ENCODE data around the gene OSBP2.

Gene OSBP2

GRCh38 chr22:30892731-30893221 lies 198.1 kb downstream of the OSBP2 start:
- TF ChIP-seq, protein P1, sequence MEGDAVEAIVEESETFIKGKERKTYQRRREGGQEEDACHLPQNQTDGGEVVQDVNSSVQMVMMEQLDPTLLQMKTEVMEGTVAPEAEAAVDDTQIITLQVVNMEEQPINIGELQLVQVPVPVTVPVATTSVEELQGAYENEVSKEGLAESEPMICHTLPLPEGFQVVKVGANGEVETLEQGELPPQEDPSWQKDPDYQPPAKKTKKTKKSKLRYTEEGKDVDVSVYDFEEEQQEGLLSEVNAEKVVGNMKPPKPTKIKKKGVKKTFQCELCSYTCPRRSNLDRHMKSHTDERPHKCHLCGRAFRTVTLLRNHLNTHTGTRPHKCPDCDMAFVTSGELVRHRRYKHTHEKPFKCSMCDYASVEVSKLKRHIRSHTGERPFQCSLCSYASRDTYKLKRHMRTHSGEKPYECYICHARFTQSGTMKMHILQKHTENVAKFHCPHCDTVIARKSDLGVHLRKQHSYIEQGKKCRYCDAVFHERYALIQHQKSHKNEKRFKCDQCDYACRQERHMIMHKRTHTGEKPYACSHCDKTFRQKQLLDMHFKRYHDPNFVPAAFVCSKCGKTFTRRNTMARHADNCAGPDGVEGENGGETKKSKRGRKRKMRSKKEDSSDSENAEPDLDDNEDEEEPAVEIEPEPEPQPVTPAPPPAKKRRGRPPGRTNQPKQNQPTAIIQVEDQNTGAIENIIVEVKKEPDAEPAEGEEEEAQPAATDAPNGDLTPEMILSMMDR (IDR thresholded peaks at IDR 0.05; ENCODE audit: low read length) = no peak
- TF ChIP-seq EZH2 (IDR thresholded peaks at IDR 0.05; ENCODE audit: borderline replicate concordance, low read length) = no peak
- H3K4me3 ChIP-seq (ENCODE audit: low read depth, low read length, poor library complexity, severe bottlenecking) = no peak overlapping the region

DNA sequence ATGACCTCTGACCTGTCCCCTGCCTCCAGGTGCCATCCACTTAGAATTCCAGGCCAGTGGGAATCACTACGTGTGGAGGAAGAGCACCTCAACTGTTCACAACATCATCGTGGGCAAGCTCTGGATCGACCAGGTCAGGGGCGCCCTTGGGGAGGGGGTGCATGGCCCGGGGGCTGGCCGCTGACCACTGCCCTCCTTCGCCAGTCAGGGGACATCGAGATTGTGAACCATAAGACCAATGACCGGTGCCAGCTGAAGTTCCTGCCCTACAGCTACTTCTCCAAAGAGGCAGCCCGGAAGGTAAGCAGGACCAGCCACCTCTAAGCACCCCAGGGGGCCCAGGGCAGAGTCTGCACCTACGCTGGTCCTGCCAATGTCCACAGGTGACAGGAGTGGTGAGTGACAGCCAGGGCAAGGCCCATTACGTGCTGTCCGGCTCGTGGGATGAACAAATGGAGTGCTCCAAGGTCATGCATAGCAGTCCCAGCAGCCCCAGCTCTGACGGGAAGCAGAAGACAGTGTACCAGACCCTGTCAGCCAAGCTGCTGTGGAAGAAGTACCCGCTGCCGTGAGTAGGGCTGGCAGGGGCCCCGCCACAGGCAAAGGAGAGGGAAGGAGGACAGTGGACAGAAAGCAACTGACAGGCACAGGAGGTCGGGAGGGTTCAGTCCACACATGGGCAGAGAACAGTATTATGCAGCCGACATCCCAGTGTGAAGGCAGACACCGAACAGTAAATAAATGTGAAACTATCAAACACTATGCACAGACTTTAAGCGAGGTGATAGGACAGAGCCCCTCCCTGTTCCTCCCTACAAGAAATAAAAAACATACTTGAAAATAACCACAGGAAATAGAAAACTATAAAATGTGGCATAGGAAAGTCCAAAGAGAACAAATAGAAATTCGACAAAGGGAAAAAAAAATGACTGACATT lies 199.0 kb downstream of the OSBP2 start:
- H3K4me2 ChIP-seq (ENCODE audit: low read length) = no peak overlapping the region
- H3K27ac ChIP-seq (ENCODE audit: low read depth, low read length, poor library complexity, severe bottlenecking) = no peak overlapping the region
- H3K4me3 ChIP-seq (ENCODE audit: low read depth, low read length, poor library complexity, severe bottlenecking) = no peak overlapping the region

More at GRCh38 chr22:30892731-30893221, 198.1 kb downstream of the OSBP2 start:
- Histone ChIP-seq H3K9me3 (ENCODE audit: low read length) (no peaks in the 10 kb centered on the region), H3K36me3 (ENCODE audit: insufficient read depth, low read length) (no peaks in the 10 kb centered on the region), H3K4me2 (ENCODE audit: low read length) (no peak overlapping the region), H3K79me2 (ENCODE audit: insufficient read depth, low read length) (no peaks in the 10 kb centered on the region), H3K27me3 (ENCODE audit: insufficient read depth, low read length) (no peaks in the 10 kb centered on the region), H3K4me1 (ENCODE audit: insufficient read depth, low read length, severe bottlenecking) (no peaks in the 10 kb centered on the region), H3K9ac (ENCODE audit: low read length) (no peak overlapping the region), H3K27ac (ENCODE audit: low read depth, low read length, poor library complexity, severe bottlenecking) (no peak overlapping the region), H3K9me2 (ENCODE audit: low read depth, low read length) (no peaks in the 10 kb centered on the region), H4K20me1 (ENCODE audit: insufficient read depth, low read length) (no peaks in the 10 kb centered on the region), H3F3A (ENCODE audit: insufficient read depth, low read length) (no peaks in the 10 kb centered on the region), H2AFZ (ENCODE audit: low read length) (no peak overlapping the region)

GRCh38 chr22:30894371-30894740 lies 199.7 kb downstream of the OSBP2 start:
- H3K4me2 ChIP-seq (ENCODE audit: low read length) = no peak overlapping the region
- H3K27me3 ChIP-seq (ENCODE audit: insufficient read depth, low read length) = no peaks in the 10 kb centered on the region
- H3K9me3 ChIP-seq (ENCODE audit: low read length) = no peaks in the 10 kb centered on the region
- H3K9ac ChIP-seq (ENCODE audit: low read length) = no peak overlapping the region
- H3K79me2 ChIP-seq (ENCODE audit: insufficient read depth, low read length) = no peaks in the 10 kb centered on the region
- no peak overlapping the region for H3K27ac ChIP-seq (ENCODE audit: low read depth, low read length, poor library complexity, severe bottlenecking)
- H2AFZ ChIP-seq (ENCODE audit: low read length) = no peak overlapping the region
- no peaks in the 10 kb centered on the region for H4K20me1 ChIP-seq (ENCODE audit: insufficient read depth, low read length)
- TF ChIP-seq, protein P1 (IDR thresholded peaks at IDR 0.05; ENCODE audit: low read length) = no peak
- no peak for TF ChIP-seq EZH2 (IDR thresholded peaks at IDR 0.05; ENCODE audit: borderline replicate concordance, low read length)
- H3F3A ChIP-seq (ENCODE audit: insufficient read depth, low read length) = no peaks in the 10 kb centered on the region
- no peaks in the 10 kb centered on the region for H3K36me3 ChIP-seq (ENCODE audit: insufficient read depth, low read length)
- H3K4me3 ChIP-seq (ENCODE audit: low read depth, low read length, poor library complexity, severe bottlenecking) = no peak overlapping the region
- no peaks in the 10 kb centered on the region for H3K9me2 ChIP-seq (ENCODE audit: low read depth, low read length)
- H3K4me1 ChIP-seq (ENCODE audit: insufficient read depth, low read length, severe bottlenecking) = no peaks in the 10 kb centered on the region

More for the DNA sequence above, 199.0 kb downstream of the OSBP2 start:
- Histone ChIP-seq H3K27me3 (ENCODE audit: insufficient read depth, low read length) (no peaks in the 10 kb centered on the region), H2AFZ (ENCODE audit: low read length) (no peak overlapping the region), H3K9me3 (ENCODE audit: low read length) (no peaks in the 10 kb centered on the region), H4K20me1 (ENCODE audit: insufficient read depth, low read length) (no peaks in the 10 kb centered on the region), H3K9ac (ENCODE audit: low read length) (no peak overlapping the region), H3K36me3 (ENCODE audit: insufficient read depth, low read length) (no peaks in the 10 kb centered on the region), H3K4me1 (ENCODE audit: insufficient read depth, low read length, severe bottlenecking) (no peaks in the 10 kb centered on the region), H3K9me2 (ENCODE audit: low read depth, low read length) (no peaks in the 10 kb centered on the region), H3K79me2 (ENCODE audit: insufficient read depth, low read length) (no peaks in the 10 kb centered on the region), H3F3A (ENCODE audit: insufficient read depth, low read length) (no peaks in the 10 kb centered on the region)
- TF ChIP-seq EZH2 (IDR thresholded peaks at IDR 0.05; ENCODE audit: borderline replicate concordance, low read length) = no peak
- TF ChIP-seq, protein P1 (IDR thresholded peaks at IDR 0.05; ENCODE audit: low read length) = no peak

Measured in OCI-LY1 (cell line).